K562 (cell line): ENCODE results near the gene ACOT13. TPM values are rescaled to one million over a fixed set of nuclear protein-coding genes. Genes with fewer than 3 reads are reported as not detected.

Experiments
- BMI1 ChIP-seq: fragments of 150-350 bp; IDR thresholded peaks from 2 replicates; pipeline ENCODE4 v1.6.1; 2014; ENCODE audit warnings: low read length
- FIP1L1 ChIP-seq: fragments of 200-400 bp; formaldehyde crosslinking; IDR thresholded peaks from 2 replicates; pipeline ENCODE4 v1.6.1; 2018; ENCODE audit warnings: mild to moderate bottlenecking, low read depth, low read length; ENCODE audit not compliant: poor library complexity, severe bottlenecking
- HNRNPH1 ChIP-seq: fragments of 200-400 bp; formaldehyde crosslinking; optimal IDR thresholded peaks from 2 replicates; pipeline ENCODE3; 2017; ENCODE audit warnings: low read depth, mild to moderate bottlenecking, low read length, moderate library complexity
- KHSRP ChIP-seq: fragments of 450-650 bp; IDR thresholded peaks from 2 replicates; pipeline ENCODE4 v1.6.1; 2017
- MEIS2 ChIP-seq: fragments of 450-650 bp; IDR thresholded peaks from 2 replicates; pipeline ENCODE4 v1.6.1; 2014; ENCODE audit warnings: mild to moderate bottlenecking; ENCODE audit not compliant: partially characterized antibody
- NFIX ChIP-seq: fragments of 250-450 bp; sonication (Bioruptor Pico); IDR thresholded peaks from 2 replicates; pipeline ENCODE4 v1.4.0; 2020; ENCODE audit warnings: low read depth, mild to moderate bottlenecking, moderate library complexity
- NR4A1 ChIP-seq, 2 experiments: fragments of 250-450 bp in 1 of 2; fragments of 450-650 bp in 1 of 2; sonication (Bioruptor Pico) in 1 of 2; IDR thresholded peaks; 2 replicates each; pipeline versions ENCODE4 v1.4.0 to v1.6.1; 2016 to 2020; ENCODE audit warnings: mild to moderate bottlenecking in 2 of 2, missing compliant biosample characterization in 1 of 2, missing genetic modification characterization in 1 of 2, moderate library complexity in 1 of 2
- POLR2AphosphoS2 ChIP-seq: IDR thresholded peaks from 2 replicates; pipeline ENCODE4 v1.6.1; 2012; ENCODE audit warnings: low read length, improper control_type of control experiment
- POLR3A ChIP-seq: IDR thresholded peaks from 2 replicates; pipeline ENCODE4 v1.6.1; 2011; ENCODE audit warnings: borderline replicate concordance, mild to moderate bottlenecking, moderate library complexity; ENCODE audit not compliant: insufficient read length, insufficient read depth; ENCODE audit errors: extremely low read depth
- SMC3 ChIP-seq: conservative IDR thresholded peaks from 2 replicates; pipeline ENCODE4 v1.6.1; 2011; ENCODE audit warnings: low read depth, low read length, improper control_type of control experiment; ENCODE audit not compliant: insufficient read depth
- SRSF1 ChIP-seq: fragments of 200-400 bp; formaldehyde crosslinking; IDR thresholded peaks from 2 replicates; pipeline ENCODE4 v1.6.1; 2017; ENCODE audit warnings: mild to moderate bottlenecking, low read depth, low read length, moderate library complexity
- STAT5B ChIP-seq: fragments of 250-450 bp; sonication (Bioruptor Pico); IDR thresholded peaks from 2 replicates; pipeline ENCODE4 v1.8.0; 2021; ENCODE audit warnings: mild to moderate bottlenecking, inconsistent platforms
- TOE1 ChIP-seq, 2 experiments: fragments of 450-650 bp in 1 of 2; sonication (generic) in 1 of 2; formaldehyde crosslinking in 1 of 2; IDR thresholded peaks; 2 replicates each; pipeline versions ENCODE4 v1.7.1 to v1.8.0; 2016 to 2022; ENCODE audit warnings: borderline replicate concordance in 2 of 2, mild to moderate bottlenecking in 2 of 2, antibody characterized with exemption in 1 of 2, inconsistent platforms in 1 of 2, low read depth in 1 of 2, missing genetic modification reagents in 1 of 2, moderate library complexity in 1 of 2
- WHSC1 ChIP-seq: IDR thresholded peaks from one replicate; pipeline ENCODE4 v1.6.1; 2012; ENCODE audit warnings: low read length, control low read depth, inconsistent platforms
- ZNF146 ChIP-seq: IDR thresholded peaks from one replicate; pipeline ENCODE4 v1.6.1; 2018; ENCODE audit warnings: missing compliant biosample characterization; ENCODE audit not compliant: unreplicated experiment
- ZNF224 ChIP-seq: sonication (generic); formaldehyde crosslinking; IDR thresholded peaks from 2 replicates; pipeline ENCODE4 v1.8.0; 2022; ENCODE audit warnings: mild to moderate bottlenecking, missing genetic modification reagents
- polyA plus RNA-seq, 8 experiments: library from polyadenylated mRNA; depleted of rRNA in 4 of 8; stranded (reverse) in 5 of 8; unstranded in 3 of 8; fragments of >200 nt; fragmentation: Nextera tagmentation in 2 of 8; fragmentation: Illumina TruSeq in 1 of 8; extraction: Ambion mirVana in 2 of 8; extraction: Trizol in 1 of 8; gene quantifications; 2 replicates each; pipeline versions ENCODE4 v1.2.1 to v1.2.3, GENCODE V29; 2011 to 2014; ENCODE audit warnings: inconsistent platforms in 1 of 8, missing spikeins in 1 of 8
- total RNA-seq, 7 experiments: library from RNA; depleted of rRNA in 6 of 7; stranded (reverse); fragments of >200 nt in 6 of 7; fragmentation: Illumina TruSeq in 2 of 7; extraction: Trizol in 2 of 7; gene quantifications; 2 replicates each; pipeline versions ENCODE4 v1.2.1 to v1.2.3, GENCODE V29; 2011 to 2021; ENCODE audit warnings: low replicate concordance in 1 of 7
- TF ChIP-seq, protein P1 (sequence below): fragments of 450-650 bp; formaldehyde crosslinking; conservative IDR thresholded peaks from 2 replicates; pipeline ENCODE4 v1.4.0; 2022; ENCODE audit warnings: mild to moderate bottlenecking, missing genetic modification characterization
- TF ChIP-seq, protein P2 (sequence below): fragments of 250-450 bp; sonication (Bioruptor Pico); IDR thresholded peaks from 2 replicates; pipeline ENCODE4 v1.5.0; 2020; ENCODE audit warnings: mild to moderate bottlenecking
- TF ChIP-seq, protein P3 (sequence below): fragments of 150-350 bp; IDR thresholded peaks from 2 replicates; pipeline ENCODE4 v1.6.1; 2014; ENCODE audit warnings: low read depth, mild to moderate bottlenecking, low read length, borderline replicate concordance
- TF ChIP-seq, protein P4 (sequence below): sonication (generic); formaldehyde crosslinking; IDR thresholded peaks from 2 replicates; pipeline ENCODE4 v1.8.1; 2023; ENCODE audit warnings: mild to moderate bottlenecking, missing genetic modification reagents, moderate library complexity

ACOT13 gene
- total and polyA plus RNA-seq, 9 of the 15 experiments (the other 6 are each of a cell fraction or from before 2014, with no cell fraction given) = 14.1 to 129 (median 65.7) TPM

DNA sequence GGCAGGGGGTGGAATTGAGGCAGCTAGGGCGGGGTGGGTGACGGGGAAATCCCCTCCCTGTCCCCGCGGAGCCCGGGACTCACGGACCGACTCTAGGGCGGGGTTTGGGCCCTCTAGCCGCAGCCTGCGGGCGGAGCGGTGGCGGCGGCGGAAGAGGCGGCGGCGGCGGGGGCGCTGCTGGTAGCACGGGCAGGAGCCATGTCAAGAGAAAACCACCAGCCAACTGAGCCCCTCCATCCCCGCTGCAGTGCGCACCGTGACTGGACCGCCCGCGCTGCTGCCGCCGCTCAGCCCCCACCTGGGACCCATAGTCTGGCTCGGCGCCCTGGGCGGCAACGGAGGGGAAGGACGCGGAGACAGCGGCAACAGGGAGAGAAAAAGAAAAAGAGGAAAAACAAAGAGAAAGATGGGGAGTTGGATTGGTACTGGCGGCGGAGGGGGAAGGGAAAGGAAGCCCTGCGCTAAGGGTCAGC lies 53.3 kb downstream of the ACOT13 start (continued):
- TF ChIP-seq, protein P1, sequence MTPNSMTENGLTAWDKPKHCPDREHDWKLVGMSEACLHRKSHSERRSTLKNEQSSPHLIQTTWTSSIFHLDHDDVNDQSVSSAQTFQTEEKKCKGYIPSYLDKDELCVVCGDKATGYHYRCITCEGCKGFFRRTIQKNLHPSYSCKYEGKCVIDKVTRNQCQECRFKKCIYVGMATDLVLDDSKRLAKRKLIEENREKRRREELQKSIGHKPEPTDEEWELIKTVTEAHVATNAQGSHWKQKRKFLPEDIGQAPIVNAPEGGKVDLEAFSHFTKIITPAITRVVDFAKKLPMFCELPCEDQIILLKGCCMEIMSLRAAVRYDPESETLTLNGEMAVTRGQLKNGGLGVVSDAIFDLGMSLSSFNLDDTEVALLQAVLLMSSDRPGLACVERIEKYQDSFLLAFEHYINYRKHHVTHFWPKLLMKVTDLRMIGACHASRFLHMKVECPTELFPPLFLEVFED (CRISPR knock-in tag) = peak; percentile 71
- TF ChIP-seq NR4A1 (CRISPR knock-in tag; IDR thresholded peaks at IDR 0.05) = peak; percentile 86; the same call in 1 of the 2 replicates
- no peak for TF ChIP-seq NR4A1 (tag; IDR thresholded peaks at IDR 0.05)
- TF ChIP-seq STAT5B = no peak
- TF ChIP-seq, protein P2, sequence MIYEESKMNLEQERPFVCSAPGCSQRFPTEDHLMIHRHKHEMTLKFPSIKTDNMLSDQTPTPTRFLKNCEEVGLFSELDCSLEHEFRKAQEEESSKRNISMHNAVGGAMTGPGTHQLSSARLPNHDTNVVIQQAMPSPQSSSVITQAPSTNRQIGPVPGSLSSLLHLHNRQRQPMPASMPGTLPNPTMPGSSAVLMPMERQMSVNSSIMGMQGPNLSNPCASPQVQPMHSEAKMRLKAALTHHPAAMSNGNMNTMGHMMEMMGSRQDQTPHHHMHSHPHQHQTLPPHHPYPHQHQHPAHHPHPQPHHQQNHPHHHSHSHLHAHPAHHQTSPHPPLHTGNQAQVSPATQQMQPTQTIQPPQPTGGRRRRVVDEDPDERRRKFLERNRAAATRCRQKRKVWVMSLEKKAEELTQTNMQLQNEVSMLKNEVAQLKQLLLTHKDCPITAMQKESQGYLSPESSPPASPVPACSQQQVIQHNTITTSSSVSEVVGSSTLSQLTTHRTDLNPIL (CRISPR knock-in tag) = no peak
- TF ChIP-seq BMI1 = no peak
- no peak for TF ChIP-seq MEIS2
- no peak for TF ChIP-seq SRSF1
- TF ChIP-seq, protein P3, sequence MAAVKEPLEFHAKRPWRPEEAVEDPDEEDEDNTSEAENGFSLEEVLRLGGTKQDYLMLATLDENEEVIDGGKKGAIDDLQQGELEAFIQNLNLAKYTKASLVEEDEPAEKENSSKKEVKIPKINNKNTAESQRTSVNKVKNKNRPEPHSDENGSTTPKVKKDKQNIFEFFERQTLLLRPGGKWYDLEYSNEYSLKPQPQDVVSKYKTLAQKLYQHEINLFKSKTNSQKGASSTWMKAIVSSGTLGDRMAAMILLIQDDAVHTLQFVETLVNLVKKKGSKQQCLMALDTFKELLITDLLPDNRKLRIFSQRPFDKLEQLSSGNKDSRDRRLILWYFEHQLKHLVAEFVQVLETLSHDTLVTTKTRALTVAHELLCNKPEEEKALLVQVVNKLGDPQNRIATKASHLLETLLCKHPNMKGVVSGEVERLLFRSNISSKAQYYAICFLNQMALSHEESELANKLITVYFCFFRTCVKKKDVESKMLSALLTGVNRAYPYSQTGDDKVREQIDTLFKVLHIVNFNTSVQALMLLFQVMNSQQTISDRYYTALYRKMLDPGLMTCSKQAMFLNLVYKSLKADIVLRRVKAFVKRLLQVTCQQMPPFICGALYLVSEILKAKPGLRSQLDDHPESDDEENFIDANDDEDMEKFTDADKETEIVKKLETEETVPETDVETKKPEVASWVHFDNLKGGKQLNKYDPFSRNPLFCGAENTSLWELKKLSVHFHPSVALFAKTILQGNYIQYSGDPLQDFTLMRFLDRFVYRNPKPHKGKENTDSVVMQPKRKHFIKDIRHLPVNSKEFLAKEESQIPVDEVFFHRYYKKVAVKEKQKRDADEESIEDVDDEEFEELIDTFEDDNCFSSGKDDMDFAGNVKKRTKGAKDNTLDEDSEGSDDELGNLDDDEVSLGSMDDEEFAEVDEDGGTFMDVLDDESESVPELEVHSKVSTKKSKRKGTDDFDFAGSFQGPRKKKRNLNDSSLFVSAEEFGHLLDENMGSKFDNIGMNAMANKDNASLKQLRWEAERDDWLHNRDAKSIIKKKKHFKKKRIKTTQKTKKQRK = no peak
- no peak for TF ChIP-seq SMC3
- TF ChIP-seq ZNF146 = no peak
- TF ChIP-seq POLR3A = no peak
- no peak for TF ChIP-seq WHSC1
- no peak for TF ChIP-seq NFIX (CRISPR knock-in tag)
- no peak for TF ChIP-seq TOE1 (IDR thresholded peaks at IDR 0.05; ENCODE audit: borderline replicate concordance)
- no peak for TF ChIP-seq TOE1 (CRISPR knock-in tag; IDR thresholded peaks at IDR 0.05; ENCODE audit: borderline replicate concordance, low read depth)
- 0 out of 2 replicates have a peak, but pooled peaks have one; percentile 6 for TF ChIP-seq POLR2AphosphoS2
- no peak for TF ChIP-seq HNRNPH1
- no peak for TF ChIP-seq KHSRP
- TF ChIP-seq, protein P4, sequence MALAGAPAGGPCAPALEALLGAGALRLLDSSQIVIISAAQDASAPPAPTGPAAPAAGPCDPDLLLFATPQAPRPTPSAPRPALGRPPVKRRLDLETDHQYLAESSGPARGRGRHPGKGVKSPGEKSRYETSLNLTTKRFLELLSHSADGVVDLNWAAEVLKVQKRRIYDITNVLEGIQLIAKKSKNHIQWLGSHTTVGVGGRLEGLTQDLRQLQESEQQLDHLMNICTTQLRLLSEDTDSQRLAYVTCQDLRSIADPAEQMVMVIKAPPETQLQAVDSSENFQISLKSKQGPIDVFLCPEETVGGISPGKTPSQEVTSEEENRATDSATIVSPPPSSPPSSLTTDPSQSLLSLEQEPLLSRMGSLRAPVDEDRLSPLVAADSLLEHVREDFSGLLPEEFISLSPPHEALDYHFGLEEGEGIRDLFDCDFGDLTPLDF (CRISPR knock-in tag) = no peak
- TF ChIP-seq ZNF224 (CRISPR knock-in tag) = peak; percentile 39; the same call in 1 of the 2 replicates
- peak; percentile 98 for TF ChIP-seq FIP1L1
